Measurements from ENCODE around the gene ZBTB20.

DNA sequence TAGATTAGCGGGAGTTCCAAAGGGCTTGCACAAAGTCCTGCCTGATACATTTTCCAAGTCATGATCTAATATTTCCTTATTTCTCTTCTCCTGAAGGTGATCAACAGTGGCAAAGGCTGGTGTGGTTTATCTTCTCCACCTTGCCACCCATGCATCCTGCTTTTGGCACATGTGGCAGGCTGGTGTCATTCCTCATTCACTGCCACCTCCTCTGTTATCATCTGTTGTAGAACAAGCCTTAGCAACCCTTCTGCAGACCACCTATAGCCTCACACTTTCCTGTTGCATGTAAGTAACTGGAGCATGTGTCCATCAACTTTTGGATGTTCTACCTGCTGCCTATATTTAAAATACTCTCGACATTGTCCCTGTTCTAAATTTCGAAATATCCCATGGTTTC lies 294.1 kb downstream of the ZBTB20 start:
- TF ChIP-seq, protein P1, sequence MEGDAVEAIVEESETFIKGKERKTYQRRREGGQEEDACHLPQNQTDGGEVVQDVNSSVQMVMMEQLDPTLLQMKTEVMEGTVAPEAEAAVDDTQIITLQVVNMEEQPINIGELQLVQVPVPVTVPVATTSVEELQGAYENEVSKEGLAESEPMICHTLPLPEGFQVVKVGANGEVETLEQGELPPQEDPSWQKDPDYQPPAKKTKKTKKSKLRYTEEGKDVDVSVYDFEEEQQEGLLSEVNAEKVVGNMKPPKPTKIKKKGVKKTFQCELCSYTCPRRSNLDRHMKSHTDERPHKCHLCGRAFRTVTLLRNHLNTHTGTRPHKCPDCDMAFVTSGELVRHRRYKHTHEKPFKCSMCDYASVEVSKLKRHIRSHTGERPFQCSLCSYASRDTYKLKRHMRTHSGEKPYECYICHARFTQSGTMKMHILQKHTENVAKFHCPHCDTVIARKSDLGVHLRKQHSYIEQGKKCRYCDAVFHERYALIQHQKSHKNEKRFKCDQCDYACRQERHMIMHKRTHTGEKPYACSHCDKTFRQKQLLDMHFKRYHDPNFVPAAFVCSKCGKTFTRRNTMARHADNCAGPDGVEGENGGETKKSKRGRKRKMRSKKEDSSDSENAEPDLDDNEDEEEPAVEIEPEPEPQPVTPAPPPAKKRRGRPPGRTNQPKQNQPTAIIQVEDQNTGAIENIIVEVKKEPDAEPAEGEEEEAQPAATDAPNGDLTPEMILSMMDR (IDR thresholded peaks at IDR 0.05): no peak
- TF ChIP-seq POLR2A (IDR thresholded peaks at IDR 0.05): no peak

Measured in right lobe of liver (tissue), 4 donors.